Measurements from ENCODE around the gene CIAO1. TPM values are rescaled to one million over a fixed set of nuclear protein-coding genes. Genes with fewer than 3 reads are reported as not detected.

Gene CIAO1
- total and polyA plus RNA-seq, 2 of the 8 experiments (the other 6 are each of a cell fraction or from before 2014, with no cell fraction given): 63.7 to 99.2 TPM

DNA sequence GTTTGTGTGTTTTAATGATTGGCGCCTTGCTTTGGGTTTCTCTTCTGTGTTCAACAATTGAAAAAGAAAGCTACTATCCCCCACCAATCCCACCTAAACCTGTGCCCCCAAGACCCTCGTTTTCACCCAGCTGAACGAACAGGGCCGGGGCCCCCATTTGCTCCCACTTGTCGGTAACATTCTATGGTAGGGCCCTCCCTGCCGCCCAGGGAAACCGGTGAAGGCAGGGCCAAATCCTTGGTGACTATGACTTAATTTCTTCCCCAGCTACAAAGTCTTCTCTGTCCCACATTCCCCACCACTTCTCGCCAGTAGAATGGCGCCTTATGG is 39.9 kb downstream of the CIAO1 start:
- Histone ChIP-seq H3K14ac (ENCODE audit: insufficient read length) (no peak overlapping the region), H2BK15ac (ENCODE audit: low read length) (peak overlapping the region; percentile 1; the same call in 1 of the 2 replicates), H3K18ac (ENCODE audit: extremely low read depth, low read length) (peak overlapping the region; percentile 88), H2AK5ac (ENCODE audit: low read depth, low read length) (0 out of 2 replicates have a peak overlapping the region, but pooled peaks have one; percentile 4), H3K9ac (replicated peaks in 1 of 4; ENCODE audit: extremely low read depth in 1 of 4, low read depth in 3 of 4, low read length in 3 of 4) (peak overlapping the region; percentile 40 to 86 (median 71)), H4K5ac (ENCODE audit: insufficient read length, low read depth, low read length) (peak overlapping the region; percentile 35), H4K20me1 (replicated peaks in 1 of 2; ENCODE audit: control insufficient read depth in 1 of 2, insufficient read depth in 2 of 2, low read length in 2 of 2) (peaks cover 0 to 3% of the 10 kb centered on the region in 2 experiments), H4K8ac (ENCODE audit: extremely low read depth, insufficient read depth, low read length) (peak overlapping the region; percentile 84; the same call in 1 of the 2 replicates), H3K4me3 (ENCODE audit: extremely low read depth in 1 of 4, insufficient read depth in 2 of 4, low read depth in 3 of 4, low read length in 4 of 4) (peak overlapping the region; percentile 79 to 98 (median 86)), H3K9me3 (ENCODE audit: insufficient read depth in 2 of 2, low read depth in 1 of 2, low read length in 1 of 2) (no peaks in the 10 kb centered on the region), H3K23ac (ENCODE audit: insufficient read length) (no peak overlapping the region), H2BK120ac (replicated peaks; ENCODE audit: low read depth, low read length) (peak overlapping the region; percentile 1), H3K36me3 (ENCODE audit: control insufficient read depth in 2 of 4, insufficient read depth in 4 of 4, low read length in 3 of 4) (peaks cover 22 to 28% (median 26%) of the 10 kb centered on the region in 4 experiments), H3K4me2 (ENCODE audit: insufficient read depth in 1 of 2, low read depth in 2 of 2, low read length in 2 of 2) (peak overlapping the region; percentile 66 to 96), H2BK5ac (ENCODE audit: low read depth, low read length) (peak overlapping the region; percentile 77), H2BK20ac (ENCODE audit: low read length) (no peak overlapping the region), H3K23me2 (ENCODE audit: low read depth, low read length) (no peaks in the 10 kb centered on the region), H3K79me2 (ENCODE audit: control insufficient read depth in 1 of 2, insufficient read depth in 2 of 2, low read length in 2 of 2) (peaks cover 0 to 36% of the 10 kb centered on the region in 2 experiments; a peak in 2 of 4 replicates), H3K56ac (replicated peaks; ENCODE audit: insufficient read length, low read depth, low read length) (peak overlapping the region; percentile 13), H2AFZ (ENCODE audit: low read length) (0 out of 2 replicates have a peak overlapping the region, but pooled peaks have one; percentile 5), H3K4ac (replicated peaks; ENCODE audit: insufficient read length, low read depth, low read length) (peak overlapping the region; percentile 46), H3K27ac (ENCODE audit: low read depth, low read length) (peak overlapping the region; percentile 82; the same call in 1 of the 2 replicates), H4K91ac (replicated peaks; ENCODE audit: insufficient read length, low read length) (peak overlapping the region; percentile 5), H3K4me1 (replicated peaks in 1 of 4; ENCODE audit: control insufficient read depth in 3 of 4, insufficient read depth in 4 of 4, low read length in 3 of 4) (peaks cover 0 to 13% (median 4%) of the 10 kb centered on the region in 4 experiments; a peak in 4 of 7 replicates), H3K79me1 (ENCODE audit: low read depth, low read length) (0 out of 2 replicates have a peak, but pooled peaks cover 3% of the 10 kb centered on the region), H3K27me3 (replicated peaks in 1 of 4; ENCODE audit: control insufficient read depth in 3 of 4, extremely low read depth in 1 of 4, insufficient read depth in 3 of 4, low read length in 3 of 4) (no peaks in the 10 kb centered on the region), H2BK12ac (ENCODE audit: low read depth, low read length) (no peak overlapping the region)
- ChIA-PET CTCF (ENCODE audit: partially characterized antibody) (interaction anchor here (0.7 to 1.0 kb wide), 2 partner anchors 19 to 30 kb away, joined by 3 read pairs; partner anchors contain the start of gene ITPRIPL1), POLR2A (ENCODE audit: partially characterized antibody) (interaction anchor here (0.6 to 3.6 kb wide), 9 partner anchors 15 to 170 kb away, joined by 3 to 28 read pairs (median 4); partner anchors contain the start of gene NCAPH)
- DNase-seq (ENCODE audit: low read depth in 1 of 2, low spot score in 2 of 2) (no peak), FAIRE-seq (no peak)
- 32% methylated on average over 9 of the region's 9 CpGs; no CpG with 5 or more reads in 1 of the 2 experiments for WGBS, 2 experiments (ENCODE audit: extremely low coverage in 1 of 2, insufficient coverage in 1 of 2, insufficient read length in 1 of 2, insufficient replicate concordance in 2 of 2, low coverage in 1 of 2, low lambda C conversion rate in 2 of 2, missing lambda C conversion rate in 1 of 2)
- TF ChIP-seq TCF12 (IDR thresholded peaks at IDR 0.05; ENCODE audit: low read depth, low read length): no peak
- TF ChIP-seq EGR1 (IDR thresholded peaks at IDR 0.05; ENCODE audit: borderline replicate concordance, low read depth, low read length): no peak
- TF ChIP-seq NRF1 (IDR thresholded peaks at IDR 0.05; ENCODE audit: low read depth, low read length): no peak

Data from H1 (cell line).